ENCODE results near the gene PFDN1.
"Not testable (repeated sequence)": the region's sequence is repeated elsewhere in the genome, so short reads cannot be mapped to it uniquely, and the experiment has no call there.

GRCh38 chr5:140198915-140199314 lies 104.0 kb downstream of the PFDN1 start:
- not testable (repeated sequence) for TF ChIP-seq CTCF, POLR2A (IDR thresholded peaks at IDR 0.05)
